Upper lobe of right lung (tissue), 1 donor: ENCODE data around the gene NTF3. TPM values are rescaled to one million over a fixed set of nuclear protein-coding genes. Genes with fewer than 3 reads are reported as not detected.

ENCODE experiments used
- ATAC-seq: fragments of 200-7000 bp; cut with Tn5 transposase; one replicate; pipeline ENCODE4 v1.9.1; 2020; ENCODE audit warnings: mild to moderate bottlenecking, moderate library complexity
- DNase-seq: peaks from one replicate; pipeline ENCODE4 v3.0.0-alpha.2; 2020
- H3K27ac ChIP-seq: fragments of 200-600 bp; one replicate; pipeline ENCODE4 v1.8.0; 2022
- H3K27me3 ChIP-seq: fragments of 200-600 bp; one replicate; pipeline ENCODE4 v1.8.0; 2022; ENCODE audit warnings: mild to moderate bottlenecking
- H3K36me3 ChIP-seq: fragments of 200-600 bp; one replicate; pipeline ENCODE4 v1.8.0; 2022
- H3K4me1 ChIP-seq: fragments of 200-600 bp; one replicate; pipeline ENCODE4 v1.8.0; 2022
- H3K4me3 ChIP-seq: fragments of 200-600 bp; one replicate; pipeline ENCODE4 v1.8.0; 2022; ENCODE audit warnings: mild to moderate bottlenecking
- H3K9me3 ChIP-seq: fragments of 200-600 bp; one replicate; pipeline ENCODE4 v1.8.0; 2022
- CTCF ChIP-seq: fragments of 200-600 bp; IDR thresholded peaks from one replicate; pipeline ENCODE4 v1.8.0; 2022; ENCODE audit warnings: antibody characterized with exemption
- intact Hi-C: fragments of 100-400 bp; cut with DNase I; formaldehyde crosslinking; loops from one replicate; pipeline ENCODE4 v1.11.0; 2022
- total RNA-seq: library from RNA; stranded (reverse); fragmentation: NEBNext Ultra II Directional; extraction: Animal tissue kit (Norgen Biotek cat#: 25700); gene quantifications from one replicate; pipeline ENCODE4 v1.2.1, GENCODE V29; 2021
- donor health status: DM: no; HTN: yes; CAD: no; lungs with severe emphysema.

The NTF3 gene
- total RNA-seq, 1 donor from 2014 or later = 0.93 TPM

DNA sequence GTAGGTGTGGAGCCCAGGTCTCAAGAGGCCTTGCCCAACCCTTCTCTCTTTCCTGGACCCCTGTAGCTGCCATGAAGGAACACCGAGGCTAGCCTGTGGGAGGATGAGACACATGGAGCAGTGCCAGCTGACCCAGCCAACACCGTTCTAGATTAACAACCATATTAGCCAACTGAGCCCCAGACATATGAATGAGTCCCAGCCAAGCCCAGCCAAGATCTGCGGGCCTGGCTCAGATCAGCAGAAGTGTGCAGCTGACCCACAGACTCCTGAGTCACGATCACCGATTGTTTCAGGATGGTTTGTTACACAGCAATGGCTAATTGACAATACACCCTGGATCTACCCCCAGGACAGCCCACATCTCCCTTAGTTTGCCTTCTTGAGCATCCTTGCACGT, 82.1 kb downstream of the NTF3 start:
- no peak for ATAC-seq
- Histone ChIP-seq H3K4me1 (peaks cover 10% of the 10 kb centered on the region), H3K36me3 (no peaks in the 10 kb centered on the region), H3K9me3 (no peaks in the 10 kb centered on the region), H3K27me3 (no peaks in the 10 kb centered on the region), H3K4me3 (no peak overlapping the region), H3K27ac (no peak overlapping the region)
- intact Hi-C loops = no loop called here
- TF ChIP-seq CTCF = no peak
- no peak for DNase-seq

- no peak for TF ChIP-seq CTCF
- ATAC-seq (no peak), DNase-seq (no peak)
- Histone ChIP-seq H3K9me3 (no peaks in the 10 kb centered on the region), H3K36me3 (no peaks in the 10 kb centered on the region), H3K27ac (no peak overlapping the region), H3K4me1 (peaks cover 10% of the 10 kb centered on the region), H3K27me3 (no peaks in the 10 kb centered on the region), H3K4me3 (no peak overlapping the region)
- intact Hi-C loops = no loop called here
Measured at GRCh38 chr12:5514545-5514944, 82.6 kb downstream of the NTF3 start.

DNA sequence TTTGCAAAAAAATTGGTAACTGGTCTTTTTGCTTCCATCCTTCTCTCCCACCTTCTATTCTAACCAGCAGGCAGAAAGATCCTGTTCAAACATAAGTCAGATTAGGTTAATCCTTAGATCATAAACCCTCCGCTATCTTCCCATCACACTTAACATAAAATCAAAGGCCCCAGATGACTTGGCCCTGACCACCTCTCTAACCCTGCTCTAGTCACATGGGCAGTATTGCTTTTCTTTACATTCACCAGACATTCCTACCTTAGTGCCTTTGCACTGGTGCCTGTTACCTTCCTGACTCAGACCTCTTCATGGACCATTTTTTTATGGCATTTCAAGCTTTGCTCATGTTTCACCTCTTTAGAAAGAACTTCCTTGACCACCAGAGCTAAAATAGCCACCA, 83.5 kb downstream of the NTF3 start:
- H3K9me3 ChIP-seq = no peaks in the 10 kb centered on the region
- peaks cover 10% of the 10 kb centered on the region for H3K4me1 ChIP-seq
- intact Hi-C loops = no loop called here
- H3K4me3 ChIP-seq = no peak overlapping the region
- no peak for DNase-seq
- no peak for TF ChIP-seq CTCF
- no peak overlapping the region for H3K27ac ChIP-seq
- no peak for ATAC-seq
- no peaks in the 10 kb centered on the region for H3K36me3 ChIP-seq
- H3K27me3 ChIP-seq = no peaks in the 10 kb centered on the region

- no peak for TF ChIP-seq CTCF
- Histone ChIP-seq H3K4me1 (peaks cover 4% of the 10 kb centered on the region), H3K36me3 (no peaks in the 10 kb centered on the region), H3K9me3 (no peaks in the 10 kb centered on the region), H3K4me3 (no peak overlapping the region), H3K27me3 (no peaks in the 10 kb centered on the region), H3K27ac (no peak overlapping the region)
- intact Hi-C loops = no loop called here
- ATAC-seq = no peak
- no peak for DNase-seq
Measured at GRCh38 chr12:5516371-5517241, 84.7 kb downstream of the NTF3 start.

DNA sequence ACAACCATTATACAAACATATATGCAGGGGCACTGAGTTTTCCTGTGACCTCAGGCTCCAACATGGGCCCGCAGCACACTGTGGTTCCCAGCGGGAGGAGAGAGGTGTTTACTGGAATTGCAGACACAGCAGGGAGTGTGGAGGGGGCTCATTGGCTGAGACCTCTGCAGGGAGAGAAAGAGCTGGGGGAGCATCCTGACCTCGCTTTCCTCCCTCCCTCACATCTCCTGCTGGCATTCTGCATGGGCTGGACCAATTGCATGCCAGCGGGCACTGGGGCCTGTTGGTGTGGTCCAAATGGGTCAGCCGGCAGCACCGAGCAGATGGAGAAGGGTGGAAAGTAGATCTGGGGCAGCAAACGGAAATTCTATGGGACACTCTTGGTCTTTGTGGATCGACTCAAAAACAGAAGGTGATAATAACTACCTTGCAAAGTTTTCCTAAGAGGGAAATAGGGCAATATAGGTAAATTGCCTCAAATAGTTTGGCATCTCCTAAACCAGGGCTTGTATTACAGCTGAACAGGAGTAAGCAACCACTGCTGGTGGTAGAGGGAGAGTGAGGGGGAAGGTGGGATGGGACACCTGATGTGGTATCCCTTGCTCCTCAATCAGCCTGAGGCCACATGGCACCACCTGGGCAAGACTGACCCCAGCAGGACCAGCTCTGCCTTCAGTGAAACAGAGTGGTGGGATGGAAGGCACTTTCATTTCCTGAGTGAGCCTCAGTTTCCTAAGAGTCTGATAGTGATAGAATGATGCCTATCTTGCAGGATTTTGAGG, 86.9 kb downstream of the NTF3 start:
- H3K4me1 ChIP-seq = no peaks in the 10 kb centered on the region
- no peaks in the 10 kb centered on the region for H3K9me3 ChIP-seq
- ATAC-seq (no peak), DNase-seq (no peak)
- no peaks in the 10 kb centered on the region for H3K36me3 ChIP-seq
- no peak overlapping the region for H3K27ac ChIP-seq
- intact Hi-C loops = no loop called here
- no peak for TF ChIP-seq CTCF
- no peaks in the 10 kb centered on the region for H3K27me3 ChIP-seq
- no peak overlapping the region for H3K4me3 ChIP-seq
